Activated B cell treated with CpG ODN at 0.5 μM for 24 hours (primary cell): ENCODE measurements around the gene SULT4A1. TPM values are rescaled to one million over a fixed set of nuclear protein-coding genes. Genes with fewer than 3 reads are reported as not detected.

Experiments used
- ATAC-seq: fragments of 200-7000 bp; cut with Tn5 transposase; one replicate; pipeline ENCODE4 v1.10.0; 2021; ENCODE audit warnings: low read depth, mild to moderate bottlenecking, moderate library complexity
- CTCF ChIA-PET: fragments of 350-600 bp; sonication (Branson Sonifier 250); formaldehyde crosslinking; loops from one replicate; lab custom pipeline; 2021; ENCODE audit warnings: antibody characterized with exemption; lab: Charles Lee
- POLR2A ChIA-PET: fragments of 350-600 bp; sonication (Branson Sonifier 250); formaldehyde crosslinking; loops from one replicate; lab custom pipeline; 2021; ENCODE audit warnings: antibody characterized with exemption; lab: Charles Lee
- DNase-seq: peaks from one replicate; pipeline ENCODE4 v3.0.0; 2022
- H3K27ac Mint-ChIP-seq: one replicate; pipeline ENCODE4 v1.8.0; 2020; ENCODE audit warnings: mixed read lengths
- H3K27me3 Mint-ChIP-seq: one replicate; pipeline ENCODE4 v1.8.0; 2021; ENCODE audit warnings: mixed read lengths
- H3K36me3 Mint-ChIP-seq: one replicate; pipeline ENCODE4 v1.8.0; 2021; ENCODE audit warnings: low read depth, mixed read lengths
- H3K4me1 Mint-ChIP-seq: one replicate; pipeline ENCODE4 v1.8.0; 2021; ENCODE audit warnings: mixed read lengths
- H3K4me3 Mint-ChIP-seq: one replicate; pipeline ENCODE4 v1.8.0; 2020; ENCODE audit warnings: mild to moderate bottlenecking, mixed read lengths
- H3K9me3 Mint-ChIP-seq: one replicate; pipeline ENCODE4 v1.8.0; 2020; ENCODE audit warnings: mixed read lengths
- intact Hi-C: fragments of 100-400 bp; cut with micrococcal nuclease; formaldehyde crosslinking; loops from one replicate; pipeline ENCODE4 v1.15.1; 2024
- total RNA-seq: library from RNA; stranded (reverse); gene quantifications from 2 replicates; pipeline ENCODE4 v1.2.3, GENCODE V29; 2022
- TF ChIP-seq, protein P1 (sequence below): fragments of 200-600 bp; IDR thresholded peaks from one replicate; pipeline ENCODE4 v1.8.0; 2022; ENCODE audit warnings: antibody characterized with exemption, mild to moderate bottlenecking

The SULT4A1 gene
- total RNA-seq, 1 donor from 2014 or later: not detected

DNA sequence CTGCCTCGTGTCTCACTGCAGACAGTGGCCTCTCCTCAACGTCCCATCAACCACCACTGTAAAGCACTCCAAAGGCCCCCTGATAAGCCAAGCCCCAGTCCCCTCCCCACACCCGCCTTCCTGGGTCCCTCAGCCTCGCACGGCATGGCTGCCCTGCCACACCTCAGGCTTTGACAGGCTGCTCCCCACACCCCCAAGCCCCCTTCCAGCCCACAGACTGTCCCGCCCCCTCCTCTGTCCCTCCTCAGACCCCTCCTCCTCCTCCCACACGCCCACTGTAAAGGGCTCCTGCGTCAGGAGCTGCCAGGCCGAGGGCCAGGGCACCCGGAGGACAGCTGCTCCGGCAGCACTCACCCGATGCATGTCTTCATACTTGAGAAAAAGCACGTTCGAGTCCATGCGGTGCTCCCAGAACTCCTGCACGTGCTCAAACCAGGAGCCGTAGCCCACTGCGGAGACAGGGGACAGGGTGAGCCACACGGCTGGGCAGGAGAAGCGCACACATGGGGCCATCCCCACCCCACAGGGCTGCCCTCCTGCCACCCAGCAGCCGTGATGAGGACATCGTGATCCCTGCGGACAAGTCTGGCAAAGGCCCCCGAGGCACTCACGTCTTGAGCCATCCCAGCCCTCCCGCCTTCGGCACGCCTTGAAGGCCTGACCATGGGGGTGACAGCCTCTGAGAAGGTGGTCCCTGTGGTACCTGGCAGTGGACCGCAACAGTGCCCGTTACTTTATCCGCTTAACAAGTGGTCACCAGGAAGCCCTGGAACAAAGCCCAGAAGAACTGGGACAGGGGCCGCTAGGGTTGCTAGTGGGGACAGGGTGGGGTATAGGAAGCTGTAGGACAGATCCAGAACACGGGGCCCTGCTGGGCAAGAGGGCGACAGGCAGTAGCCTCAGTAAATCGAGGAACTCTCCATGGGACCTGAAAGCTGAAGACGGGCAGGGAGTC, 28.8 kb downstream of the SULT4A1 start:
- intact Hi-C loops: no loop called here
- H3K27ac Mint-ChIP-seq: no peak overlapping the region
- no peaks in the 10 kb centered on the region for H3K4me1 Mint-ChIP-seq
- no peak overlapping the region for H3K4me3 Mint-ChIP-seq
- no peak for DNase-seq
- ATAC-seq: no peak
- H3K36me3 Mint-ChIP-seq: no peaks in the 10 kb centered on the region
- no peaks in the 10 kb centered on the region for H3K9me3 Mint-ChIP-seq
- CTCF ChIA-PET: no interaction called here
- TF ChIP-seq, protein P1, sequence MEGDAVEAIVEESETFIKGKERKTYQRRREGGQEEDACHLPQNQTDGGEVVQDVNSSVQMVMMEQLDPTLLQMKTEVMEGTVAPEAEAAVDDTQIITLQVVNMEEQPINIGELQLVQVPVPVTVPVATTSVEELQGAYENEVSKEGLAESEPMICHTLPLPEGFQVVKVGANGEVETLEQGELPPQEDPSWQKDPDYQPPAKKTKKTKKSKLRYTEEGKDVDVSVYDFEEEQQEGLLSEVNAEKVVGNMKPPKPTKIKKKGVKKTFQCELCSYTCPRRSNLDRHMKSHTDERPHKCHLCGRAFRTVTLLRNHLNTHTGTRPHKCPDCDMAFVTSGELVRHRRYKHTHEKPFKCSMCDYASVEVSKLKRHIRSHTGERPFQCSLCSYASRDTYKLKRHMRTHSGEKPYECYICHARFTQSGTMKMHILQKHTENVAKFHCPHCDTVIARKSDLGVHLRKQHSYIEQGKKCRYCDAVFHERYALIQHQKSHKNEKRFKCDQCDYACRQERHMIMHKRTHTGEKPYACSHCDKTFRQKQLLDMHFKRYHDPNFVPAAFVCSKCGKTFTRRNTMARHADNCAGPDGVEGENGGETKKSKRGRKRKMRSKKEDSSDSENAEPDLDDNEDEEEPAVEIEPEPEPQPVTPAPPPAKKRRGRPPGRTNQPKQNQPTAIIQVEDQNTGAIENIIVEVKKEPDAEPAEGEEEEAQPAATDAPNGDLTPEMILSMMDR: no peak
- H3K27me3 Mint-ChIP-seq: peaks cover 6% of the 10 kb centered on the region
- POLR2A ChIA-PET: interaction anchor here (0.7 kb wide), 1 partner anchor 22 kb away, joined by 3 read pairs; the partner anchor contains the start of gene EFCAB6

DNA sequence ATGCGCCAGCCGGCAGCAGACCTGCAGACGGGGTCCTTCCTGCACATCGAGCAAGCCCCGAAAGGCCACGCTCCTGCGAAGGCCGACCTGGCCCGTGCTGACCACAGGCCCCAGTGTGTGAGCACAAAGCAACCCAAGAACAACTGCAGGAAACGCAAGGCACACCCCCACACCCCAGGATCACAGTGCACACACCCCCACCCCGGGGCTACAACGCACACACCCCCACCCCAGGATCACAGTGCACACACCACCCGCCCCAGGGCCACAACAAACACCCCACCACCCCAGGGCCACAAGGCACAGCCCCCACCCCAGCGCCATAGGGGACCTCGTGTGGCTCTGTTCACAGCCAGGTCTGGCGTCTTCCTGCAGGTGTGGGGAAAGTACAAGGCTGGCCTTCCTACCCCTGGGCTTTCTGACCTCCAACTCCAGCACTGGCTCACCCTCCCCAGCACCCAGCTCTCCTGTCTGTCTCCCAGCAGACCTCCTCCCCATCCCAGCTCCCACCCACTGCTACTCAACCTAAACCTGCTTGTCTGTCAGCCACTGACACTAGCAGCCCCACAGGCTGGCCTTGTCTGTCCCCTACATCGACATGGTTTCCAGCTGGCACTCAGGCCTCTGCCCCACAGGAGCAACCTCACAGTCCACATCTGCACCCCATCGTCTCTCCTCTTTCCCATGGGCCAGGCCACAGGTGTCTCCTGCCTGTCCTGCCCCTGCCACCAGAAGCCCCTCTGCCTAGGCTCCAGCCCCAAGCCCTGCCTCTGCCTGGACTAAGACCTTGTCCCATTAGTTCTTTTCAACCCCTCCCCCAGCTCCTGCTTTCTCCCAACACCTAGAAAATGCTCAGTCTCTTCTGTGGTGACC, 29.7 kb downstream of the SULT4A1 start:
- TF ChIP-seq, protein P1: no peak
- Mint-ChIP-seq H3K36me3 (no peaks in the 10 kb centered on the region), H3K4me1 (no peaks in the 10 kb centered on the region), H3K27ac (no peak overlapping the region), H3K27me3 (peaks cover 6% of the 10 kb centered on the region), H3K4me3 (no peak overlapping the region), H3K9me3 (no peaks in the 10 kb centered on the region)
- DNase-seq: no peak
- CTCF ChIA-PET: no interaction called here
- no peak for ATAC-seq
- POLR2A ChIA-PET: no interaction called here
- intact Hi-C loops: no loop called here

DNA sequence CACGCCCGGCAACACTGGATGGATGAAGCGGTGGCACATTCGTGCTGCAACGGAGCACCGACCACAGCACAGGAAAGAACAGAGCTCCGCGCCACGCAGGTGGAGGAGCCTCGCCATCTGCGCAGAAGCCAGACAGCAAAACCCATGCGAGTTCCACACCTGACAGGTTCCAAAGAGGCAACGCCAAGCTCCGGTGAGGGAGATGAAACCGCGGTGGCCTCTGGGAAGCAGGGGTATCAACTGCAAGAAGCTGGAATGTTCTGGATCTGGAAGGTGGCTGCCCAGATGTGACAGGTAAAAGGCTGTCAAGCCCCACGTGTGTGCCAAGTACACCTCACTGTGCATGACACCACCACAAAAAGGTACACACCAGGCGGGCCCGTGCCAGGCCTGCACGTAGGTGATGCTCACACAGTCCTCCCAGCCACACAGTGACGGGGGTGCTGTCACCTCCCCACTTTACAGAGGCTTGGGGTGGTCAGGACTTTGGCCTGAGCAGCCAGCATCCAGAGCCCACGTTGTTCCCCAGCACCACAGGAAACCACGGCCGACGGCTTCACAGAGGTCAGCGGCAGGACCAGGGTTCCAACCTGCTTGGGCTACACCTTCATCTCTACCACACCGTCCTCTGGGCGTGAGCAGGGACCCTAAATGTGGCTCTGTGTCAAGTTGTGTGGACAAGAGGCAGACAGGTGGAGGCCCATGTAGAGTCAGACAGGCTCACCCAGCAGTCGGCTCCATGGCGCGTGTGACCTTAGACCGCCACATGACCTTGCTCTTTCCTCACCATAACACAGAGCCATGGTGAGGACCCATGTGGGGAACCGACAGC, 30.5 kb downstream of the SULT4A1 start:
- H3K4me1 Mint-ChIP-seq: no peaks in the 10 kb centered on the region
- ATAC-seq: no peak
- ChIA-PET CTCF (no interaction called here), POLR2A (no interaction called here)
- intact Hi-C loops: no loop called here
- no peak for DNase-seq
- H3K27ac Mint-ChIP-seq: no peak overlapping the region
- no peaks in the 10 kb centered on the region for H3K36me3 Mint-ChIP-seq
- no peak overlapping the region for H3K4me3 Mint-ChIP-seq
- TF ChIP-seq, protein P1: no peak
- no peaks in the 10 kb centered on the region for H3K9me3 Mint-ChIP-seq
- peaks cover 6% of the 10 kb centered on the region for H3K27me3 Mint-ChIP-seq

DNA sequence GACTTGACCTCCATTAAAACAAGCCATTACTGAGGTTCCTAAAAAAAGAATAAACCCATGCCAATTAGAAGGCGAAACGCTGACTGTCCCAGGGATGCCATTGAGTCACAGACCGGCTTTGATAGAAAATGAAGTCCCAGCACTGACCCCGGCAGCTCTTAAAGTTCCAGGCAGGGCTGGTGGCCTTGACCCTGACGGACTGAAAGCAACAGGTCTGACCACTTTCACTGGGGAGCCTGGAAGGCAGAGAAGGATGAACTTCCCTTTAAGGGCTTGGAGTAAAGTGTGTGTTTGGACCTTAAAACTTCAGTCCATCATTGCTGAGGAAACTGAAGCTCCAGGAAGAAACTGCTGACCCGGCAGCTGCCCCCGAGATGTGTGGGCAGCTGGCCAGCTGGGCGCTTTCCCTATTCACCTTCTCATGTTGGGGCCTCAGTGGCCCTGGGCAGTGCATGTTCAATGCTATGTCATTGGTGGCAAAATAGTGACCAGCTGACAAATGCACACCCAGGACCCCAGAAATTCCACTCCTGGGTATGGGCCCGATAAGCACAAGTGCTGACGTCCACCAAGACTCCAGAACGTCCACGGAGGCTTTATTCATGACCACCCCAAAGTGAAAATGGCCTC, 31.3 kb downstream of the SULT4A1 start:
- POLR2A ChIA-PET: no interaction called here
- Mint-ChIP-seq H3K27me3 (peaks cover 6% of the 10 kb centered on the region), H3K27ac (no peak overlapping the region), H3K36me3 (no peaks in the 10 kb centered on the region), H3K4me3 (no peak overlapping the region), H3K9me3 (no peaks in the 10 kb centered on the region), H3K4me1 (no peaks in the 10 kb centered on the region)
- no peak for DNase-seq
- TF ChIP-seq, protein P1: no peak
- CTCF ChIA-PET: no interaction called here
- intact Hi-C loops: no loop called here
- ATAC-seq: no peak
